ENCODE data around the gene SLC37A3. TPM values are rescaled to one million over a fixed set of nuclear protein-coding genes. Genes with fewer than 3 reads are reported as not detected.
"Not testable (repeated sequence)": the region's sequence is repeated elsewhere in the genome, so short reads cannot be mapped to it uniquely, and the experiment has no call there.

The SLC37A3 gene
- total RNA-seq, 1 experiment from 2014 or later, result 30.4 TPM

- DNase-seq (ENCODE audit: low spot score), result no peak
Observed at GRCh38 chr7:140314573-140315480, 83.5 kb downstream of the SLC37A3 start.

- DNase-seq (ENCODE audit: low spot score), result no peak
Observed at GRCh38 chr7:140312141-140312846, 86.0 kb downstream of the SLC37A3 start.

- DNase-seq (ENCODE audit: low spot score), result not testable (repeated sequence)
Observed at GRCh38 chr7:140311128-140311527, 87.2 kb downstream of the SLC37A3 start.

GRCh38 chr7:140310337-140311002 is 87.9 kb downstream of the SLC37A3 start:
- DNase-seq (ENCODE audit: low spot score), result no peak

GRCh38 chr7:140308060-140308459 is 90.3 kb downstream of the SLC37A3 start:
- no peak for DNase-seq (ENCODE audit: low spot score)

GRCh38 chr7:140304191-140304799 is 94.0 kb downstream of the SLC37A3 start:
- DNase-seq (ENCODE audit: low spot score), result peak; percentile 28

GRCh38 chr7:140300243-140301136 is 97.8 kb downstream of the SLC37A3 start:
- no peak for DNase-seq (ENCODE audit: low spot score)

GRCh38 chr7:140298213-140298612 is 100.1 kb downstream of the SLC37A3 start:
- DNase-seq (ENCODE audit: low spot score), result no peak

- peak; percentile 10 for DNase-seq (ENCODE audit: low spot score)
Observed at GRCh38 chr7:140297192-140297591, 101.1 kb downstream of the SLC37A3 start.

GRCh38 chr7:140295224-140295738 is 103.0 kb downstream of the SLC37A3 start:
- no peak for DNase-seq (ENCODE audit: low spot score)

GRCh38 chr7:140294454-140294853 is 103.9 kb downstream of the SLC37A3 start:
- DNase-seq (ENCODE audit: low spot score), result no peak

- no peak for DNase-seq (ENCODE audit: low spot score)
Observed at GRCh38 chr7:140292438-140292837, 105.9 kb downstream of the SLC37A3 start.

GRCh38 chr7:140289804-140290203 is 108.5 kb downstream of the SLC37A3 start:
- no peak for DNase-seq (ENCODE audit: low spot score)

- DNase-seq (ENCODE audit: low spot score), result no peak
Observed at GRCh38 chr7:140287988-140288387, 110.3 kb downstream of the SLC37A3 start.

- no peak for DNase-seq (ENCODE audit: low spot score)
Observed at GRCh38 chr7:140285938-140286337, 112.4 kb downstream of the SLC37A3 start.

GRCh38 chr7:140284062-140284461 is 114.3 kb downstream of the SLC37A3 start:
- DNase-seq (ENCODE audit: low spot score), result no peak
